Measurements from ENCODE around the gene PRMT7.

Gene PRMT7

GRCh38 chr16:68310774-68311511 lies at the start of gene PRMT7, which contains the start of gene SLC7A6OS:
TSS of gene PRMT7 (plus strand) at chr16:68311019. CDS start at chr16:68315980, 4,961 bp downstream.
TSS of gene SLC7A6OS (minus strand) at chr16:68310946. CDS start at chr16:68310926, 20 bp downstream.
- peak; percentile 90 for DNase-seq

GRCh38 chr16:68263559-68264127 lies 47.2 kb upstream of the PRMT7 start:
- no peak for DNase-seq

GRCh38 chr16:68264128-68265077 lies 46.4 kb upstream of the PRMT7 start, which contains the start of gene SLC7A6:
TSS of gene SLC7A6 (plus strand) at chr16:68264526. CDS start at chr16:68274727, 10,201 bp downstream.
- DNase-seq: peak; percentile 41

- DNase-seq: no peak
Observed at GRCh38 chr16:68265078-68265920, 45.5 kb upstream of the PRMT7 start.

- DNase-seq: no peak
Observed at GRCh38 chr16:68267612-68268405, 43.0 kb upstream of the PRMT7 start.

GRCh38 chr16:68269793-68270192 lies 41.0 kb upstream of the PRMT7 start:
- DNase-seq: no peak

GRCh38 chr16:68270353-68270752 lies 40.5 kb upstream of the PRMT7 start:
- DNase-seq: no peak

- DNase-seq: no peak
Observed at GRCh38 chr16:68272507-68273209, 38.2 kb upstream of the PRMT7 start.

- no peak for DNase-seq
Observed at GRCh38 chr16:68273459-68273858, 37.4 kb upstream of the PRMT7 start.

GRCh38 chr16:68273896-68274295 lies 36.9 kb upstream of the PRMT7 start:
- DNase-seq: no peak

- DNase-seq: no peak
Observed at GRCh38 chr16:68274441-68274840, 36.4 kb upstream of the PRMT7 start.

- DNase-seq: no peak
Observed at GRCh38 chr16:68275611-68276191, 35.1 kb upstream of the PRMT7 start.

- DNase-seq: no peak
Observed at GRCh38 chr16:68276223-68276622, 34.6 kb upstream of the PRMT7 start.

GRCh38 chr16:68279726-68280558 lies 30.9 kb upstream of the PRMT7 start:
- DNase-seq: no peak

- DNase-seq: no peak
Observed at GRCh38 chr16:68281368-68282063, 29.3 kb upstream of the PRMT7 start.

- DNase-seq: no peak
Observed at GRCh38 chr16:68282064-68282452, 28.8 kb upstream of the PRMT7 start.

- no peak for DNase-seq
Observed at GRCh38 chr16:68283346-68283745, 27.5 kb upstream of the PRMT7 start.

GRCh38 chr16:68283801-68284598 lies 26.8 kb upstream of the PRMT7 start:
- no peak for DNase-seq
